Transverse colon (tissue), 4 donors: ENCODE data around the gene CENPQ.

ENCODE experiments used
- EP300 ChIP-seq: sonication (generic); formaldehyde crosslinking; IDR thresholded peaks from one replicate; pipeline ENCODE4 v1.6.1; 2017; ENCODE audit warnings: antibody characterized with exemption, low read depth
- POLR2A ChIP-seq: fragments of 450-650 bp; IDR thresholded peaks from one replicate; pipeline ENCODE4 v1.6.1; 2016; ENCODE audit warnings: antibody characterized with exemption, mild to moderate bottlenecking, moderate library complexity
- POLR2AphosphoS5 ChIP-seq, 3 donors: sonication (generic); formaldehyde crosslinking; IDR thresholded peaks; one replicate each; pipeline ENCODE4 v1.6.1; 2016; ENCODE audit warnings: antibody characterized with exemption in 3 of 3
- TF ChIP-seq, protein P1 (sequence below), 5 experiments: fragments of 200-600 bp in 3 of 5; fragments of 450-650 bp in 2 of 5; sonication (generic) in 3 of 5; IDR thresholded peaks; 1 replicate in 2 of 5; 2 replicates in 3 of 5; pipeline ENCODE4 v1.5.1; 2016 to 2017; ENCODE audit warnings: antibody characterized with exemption in 5 of 5, inconsistent platforms in 3 of 5, mild to moderate bottlenecking in 2 of 5, moderate library complexity in 1 of 5

DNA sequence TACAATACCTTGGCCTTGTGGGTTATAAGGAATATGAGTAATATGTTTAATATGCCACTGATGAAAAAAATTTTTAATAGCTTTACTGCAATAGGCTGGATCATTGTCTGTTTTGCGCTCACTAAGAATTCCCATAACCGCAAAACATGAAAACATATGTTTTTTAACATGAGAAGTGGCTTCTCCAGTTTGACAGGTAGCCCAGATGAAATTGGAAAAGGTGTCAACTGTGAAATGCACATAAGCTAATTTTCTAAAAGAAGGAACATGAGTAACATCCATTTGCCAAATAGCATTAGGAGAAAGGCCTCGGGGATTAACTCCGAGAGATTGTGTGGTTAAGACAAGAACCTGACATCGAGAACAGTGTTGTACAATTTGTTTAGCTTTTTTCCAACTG, 41.5 kb downstream of the CENPQ start:
- TF ChIP-seq POLR2A, result no peak
- TF ChIP-seq, protein P1, sequence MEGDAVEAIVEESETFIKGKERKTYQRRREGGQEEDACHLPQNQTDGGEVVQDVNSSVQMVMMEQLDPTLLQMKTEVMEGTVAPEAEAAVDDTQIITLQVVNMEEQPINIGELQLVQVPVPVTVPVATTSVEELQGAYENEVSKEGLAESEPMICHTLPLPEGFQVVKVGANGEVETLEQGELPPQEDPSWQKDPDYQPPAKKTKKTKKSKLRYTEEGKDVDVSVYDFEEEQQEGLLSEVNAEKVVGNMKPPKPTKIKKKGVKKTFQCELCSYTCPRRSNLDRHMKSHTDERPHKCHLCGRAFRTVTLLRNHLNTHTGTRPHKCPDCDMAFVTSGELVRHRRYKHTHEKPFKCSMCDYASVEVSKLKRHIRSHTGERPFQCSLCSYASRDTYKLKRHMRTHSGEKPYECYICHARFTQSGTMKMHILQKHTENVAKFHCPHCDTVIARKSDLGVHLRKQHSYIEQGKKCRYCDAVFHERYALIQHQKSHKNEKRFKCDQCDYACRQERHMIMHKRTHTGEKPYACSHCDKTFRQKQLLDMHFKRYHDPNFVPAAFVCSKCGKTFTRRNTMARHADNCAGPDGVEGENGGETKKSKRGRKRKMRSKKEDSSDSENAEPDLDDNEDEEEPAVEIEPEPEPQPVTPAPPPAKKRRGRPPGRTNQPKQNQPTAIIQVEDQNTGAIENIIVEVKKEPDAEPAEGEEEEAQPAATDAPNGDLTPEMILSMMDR (IDR thresholded peaks at IDR 0.05), result no peak
- TF ChIP-seq POLR2AphosphoS5 (IDR thresholded peaks at IDR 0.05), result no peak
- TF ChIP-seq EP300, result no peak
